Measurements from ENCODE around the gene ADISSP.

DNA sequence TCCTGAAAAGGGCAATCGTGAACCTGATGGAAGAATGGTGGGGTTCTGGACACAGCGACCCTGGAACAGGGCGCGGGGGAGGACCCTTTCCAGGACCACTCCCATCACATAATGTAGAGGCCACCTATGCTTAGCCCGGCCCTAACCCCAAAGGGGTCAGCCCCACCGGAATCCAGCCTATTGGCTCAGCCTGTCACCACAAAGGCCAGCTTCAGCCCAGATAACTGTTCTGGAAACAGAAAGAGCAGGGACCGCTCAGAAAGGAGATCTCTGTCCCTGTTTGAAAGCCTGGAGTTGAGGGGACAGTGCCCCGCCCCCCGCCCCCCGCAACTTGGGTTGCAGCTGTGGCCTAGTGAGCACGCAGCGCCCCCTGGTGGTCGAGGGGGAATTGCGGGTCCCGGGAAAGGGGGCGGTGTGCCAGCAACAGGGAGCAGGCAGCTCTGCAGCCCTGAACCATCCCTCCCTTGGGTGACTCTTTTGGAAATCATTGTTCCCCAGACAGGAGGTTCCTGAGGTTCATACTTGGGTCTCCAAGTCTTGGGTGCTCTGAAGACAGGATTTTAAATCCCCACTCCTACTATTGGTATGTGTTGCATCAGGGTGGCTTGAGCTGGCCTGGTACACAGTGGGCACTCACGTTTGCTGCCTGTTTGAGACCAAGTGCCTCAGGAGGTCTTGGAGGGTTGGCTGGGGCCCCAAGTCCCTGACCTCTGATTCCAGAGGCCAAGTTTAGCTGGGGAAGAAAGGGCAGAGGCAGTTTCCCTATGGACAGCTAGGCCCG, 56.7 kb downstream of the ADISSP start:
- peak; percentile 93 for TF ChIP-seq CTCF (IDR thresholded peaks at IDR 0.05; ENCODE audit: insufficient read depth, low read length, poor library complexity, severe bottlenecking)
- no peak for TF ChIP-seq EZH2phosphoT487 (conservative IDR thresholded peaks at IDR 0.05; ENCODE audit: low read length)

Measured in SU-DHL-6 (cell line).